A673 (cell line): ENCODE data around the gene ANKRD44.

ENCODE experiments used
- EZH2 ChIP-seq: fragments of 200-600 bp; sonication (generic); IDR thresholded peaks from 2 replicates; pipeline ENCODE4 v1.6.1; 2017; ENCODE audit warnings: borderline replicate concordance, low read depth, mild to moderate bottlenecking, mixed read lengths, antibody characterized with exemption, low read length; ENCODE audit not compliant: poor library complexity, severe bottlenecking
- TF ChIP-seq, protein P1 (sequence below): fragments of 300-800, 200-600 bp; sonication (generic); conservative IDR thresholded peaks from 2 replicates; pipeline ENCODE4 v1.5.1; 2017; ENCODE audit warnings: low read depth, mild to moderate bottlenecking, antibody characterized with exemption, low read length, moderate library complexity, mixed read lengths

DNA sequence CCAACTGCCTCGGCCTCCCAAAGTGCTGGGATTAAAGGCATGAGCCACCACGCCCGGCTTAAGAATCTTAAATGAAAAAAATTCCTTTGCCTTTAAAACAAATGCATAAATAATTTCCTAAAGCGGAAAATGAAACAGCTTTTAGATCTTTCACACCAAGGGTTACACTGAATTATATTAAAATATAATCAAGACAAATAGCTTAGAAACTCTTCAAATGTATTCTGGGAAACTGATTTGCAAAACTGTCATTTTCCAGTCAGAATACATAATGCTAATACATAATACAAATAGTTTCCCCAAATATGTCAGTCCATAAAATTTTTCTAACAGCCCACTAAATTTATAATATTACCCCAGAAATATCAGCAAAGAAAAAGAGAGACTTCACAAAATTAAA, 315.8 kb downstream of the ANKRD44 start:
- TF ChIP-seq, protein P1, sequence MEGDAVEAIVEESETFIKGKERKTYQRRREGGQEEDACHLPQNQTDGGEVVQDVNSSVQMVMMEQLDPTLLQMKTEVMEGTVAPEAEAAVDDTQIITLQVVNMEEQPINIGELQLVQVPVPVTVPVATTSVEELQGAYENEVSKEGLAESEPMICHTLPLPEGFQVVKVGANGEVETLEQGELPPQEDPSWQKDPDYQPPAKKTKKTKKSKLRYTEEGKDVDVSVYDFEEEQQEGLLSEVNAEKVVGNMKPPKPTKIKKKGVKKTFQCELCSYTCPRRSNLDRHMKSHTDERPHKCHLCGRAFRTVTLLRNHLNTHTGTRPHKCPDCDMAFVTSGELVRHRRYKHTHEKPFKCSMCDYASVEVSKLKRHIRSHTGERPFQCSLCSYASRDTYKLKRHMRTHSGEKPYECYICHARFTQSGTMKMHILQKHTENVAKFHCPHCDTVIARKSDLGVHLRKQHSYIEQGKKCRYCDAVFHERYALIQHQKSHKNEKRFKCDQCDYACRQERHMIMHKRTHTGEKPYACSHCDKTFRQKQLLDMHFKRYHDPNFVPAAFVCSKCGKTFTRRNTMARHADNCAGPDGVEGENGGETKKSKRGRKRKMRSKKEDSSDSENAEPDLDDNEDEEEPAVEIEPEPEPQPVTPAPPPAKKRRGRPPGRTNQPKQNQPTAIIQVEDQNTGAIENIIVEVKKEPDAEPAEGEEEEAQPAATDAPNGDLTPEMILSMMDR, result no peak
- TF ChIP-seq EZH2, result no peak
